Measurements from ENCODE around the gene TCF23.

The TCF23 gene

GRCh38 chr2:27125104-27125503 lies 23.7 kb upstream of the TCF23 start:
- H3K4me2 ChIP-seq (ENCODE audit: low read length, poor library complexity, severe bottlenecking) = no peak overlapping the region
- no peak overlapping the region for H4K8ac ChIP-seq (ENCODE audit: low read length)
- H3K79me1 ChIP-seq (replicated peaks; ENCODE audit: low read length, poor library complexity, severe bottlenecking) = peaks cover 1% of the 10 kb centered on the region
- H3K18ac ChIP-seq (ENCODE audit: low read depth in 1 of 2, low read length in 2 of 2) = no peak overlapping the region
- H3K4me3 ChIP-seq (ENCODE audit: insufficient read depth in 1 of 2, low read depth in 1 of 2, low read length in 2 of 2) = no peak overlapping the region
- H3K4me1 ChIP-seq (ENCODE audit: control insufficient read depth, insufficient read depth, low read depth, low read length) = peaks cover 9% of the 10 kb centered on the region
- no peak overlapping the region for H2AFZ ChIP-seq (ENCODE audit: low read depth, low read length)
- H3K27ac ChIP-seq (ENCODE audit: low read length, poor library complexity, severe bottlenecking) = no peak overlapping the region
- no peak overlapping the region for H2AK5ac ChIP-seq (ENCODE audit: low read length, severe bottlenecking)
- no peak overlapping the region for H4K91ac ChIP-seq (ENCODE audit: low read length)
- WGBS = 98% methylated on average over 2 of the region's 3 CpGs
- H2BK5ac ChIP-seq (ENCODE audit: low read depth, low read length, poor library complexity, severe bottlenecking) = no peak overlapping the region
- no peak overlapping the region for H3K23ac ChIP-seq (ENCODE audit: low read length in 2 of 2)
- no peak overlapping the region for H2BK15ac ChIP-seq (ENCODE audit: low read depth, poor library complexity, severe bottlenecking)
- DNase-seq = no peak
- H2BK12ac ChIP-seq (ENCODE audit: low read length in 2 of 2) = no peak overlapping the region
- H3K9me3 ChIP-seq (ENCODE audit: control insufficient read depth, low read length) = no peaks in the 10 kb centered on the region
- no peak overlapping the region for H3K9ac ChIP-seq (ENCODE audit: low read length)
- peaks cover 23 to 40% of the 10 kb centered on the region in 2 experiments for H3K27me3 ChIP-seq (ENCODE audit: control insufficient read depth in 1 of 2, insufficient read depth in 1 of 2, low read length in 2 of 2)
- no peak overlapping the region for H2BK120ac ChIP-seq (ENCODE audit: low read depth, low read length)
- peaks cover 9 to 11% of the 10 kb centered on the region in 2 experiments for H3K36me3 ChIP-seq (ENCODE audit: control insufficient read depth in 1 of 2, insufficient read depth in 2 of 2, low read depth in 1 of 2, low read length in 2 of 2)
- no peak overlapping the region for H3K14ac ChIP-seq (ENCODE audit: low read length in 2 of 2)
- no peak overlapping the region for H3K4ac ChIP-seq (ENCODE audit: low read depth in 1 of 2, low read length in 2 of 2)

DNA sequence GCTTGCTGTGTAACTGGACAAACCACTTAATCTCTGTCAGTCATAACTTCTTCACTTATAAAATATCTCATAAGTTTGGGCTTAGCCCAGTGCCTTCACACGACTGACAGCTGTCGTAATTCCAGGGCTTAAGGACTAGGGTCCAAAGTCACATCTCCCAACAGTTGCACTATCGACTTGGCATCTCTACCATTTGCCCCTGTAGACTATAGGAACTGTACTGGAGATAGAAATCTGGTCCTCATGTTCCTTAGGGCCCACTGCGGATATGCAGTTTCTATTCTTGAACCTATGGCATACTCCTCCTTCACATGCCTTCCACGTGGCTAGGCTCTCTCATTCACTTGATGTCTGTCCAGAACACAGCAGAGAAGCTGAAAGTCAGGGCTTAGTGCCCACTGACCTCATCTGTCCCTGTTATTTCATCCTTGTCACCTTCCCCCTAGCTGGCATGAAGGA lies 22.5 kb upstream of the TCF23 start:
- Histone ChIP-seq H2BK15ac (ENCODE audit: low read depth, poor library complexity, severe bottlenecking) (no peak overlapping the region), H2AFZ (ENCODE audit: low read depth, low read length) (no peak overlapping the region), H3K79me1 (replicated peaks; ENCODE audit: low read length, poor library complexity, severe bottlenecking) (peaks cover 3% of the 10 kb centered on the region), H3K27ac (ENCODE audit: low read length, poor library complexity, severe bottlenecking) (no peak overlapping the region), H2BK120ac (ENCODE audit: low read depth, low read length) (no peak overlapping the region), H3K9me3 (ENCODE audit: control insufficient read depth, low read length) (no peaks in the 10 kb centered on the region), H4K8ac (ENCODE audit: low read length) (no peak overlapping the region), H3K14ac (ENCODE audit: low read length in 2 of 2) (no peak overlapping the region), H3K4me2 (ENCODE audit: low read length, poor library complexity, severe bottlenecking) (no peak overlapping the region), H2BK12ac (ENCODE audit: low read length in 2 of 2) (no peak overlapping the region), H3K23ac (ENCODE audit: low read length in 2 of 2) (no peak overlapping the region), H3K27me3 (ENCODE audit: control insufficient read depth in 1 of 2, insufficient read depth in 1 of 2, low read length in 2 of 2) (peaks cover 16 to 29% of the 10 kb centered on the region in 2 experiments), H2BK5ac (ENCODE audit: low read depth, low read length, poor library complexity, severe bottlenecking) (no peak overlapping the region), H3K4me1 (ENCODE audit: control insufficient read depth, insufficient read depth, low read depth, low read length) (peaks cover 9% of the 10 kb centered on the region), H4K91ac (ENCODE audit: low read length) (no peak overlapping the region), H3K4ac (ENCODE audit: low read depth in 1 of 2, low read length in 2 of 2) (no peak overlapping the region), H3K4me3 (ENCODE audit: insufficient read depth in 1 of 2, low read depth in 1 of 2, low read length in 2 of 2) (no peak overlapping the region), H3K36me3 (ENCODE audit: control insufficient read depth in 1 of 2, insufficient read depth in 2 of 2, low read depth in 1 of 2, low read length in 2 of 2) (peaks cover 21 to 22% of the 10 kb centered on the region in 2 experiments), H3K9ac (ENCODE audit: low read length) (no peak overlapping the region), H2AK5ac (ENCODE audit: low read length, severe bottlenecking) (no peak overlapping the region), H3K18ac (ENCODE audit: low read depth in 1 of 2, low read length in 2 of 2) (no peak overlapping the region)
- 50% methylated on average over 5 of the region's 5 CpGs for WGBS
- no peak for DNase-seq

DNA sequence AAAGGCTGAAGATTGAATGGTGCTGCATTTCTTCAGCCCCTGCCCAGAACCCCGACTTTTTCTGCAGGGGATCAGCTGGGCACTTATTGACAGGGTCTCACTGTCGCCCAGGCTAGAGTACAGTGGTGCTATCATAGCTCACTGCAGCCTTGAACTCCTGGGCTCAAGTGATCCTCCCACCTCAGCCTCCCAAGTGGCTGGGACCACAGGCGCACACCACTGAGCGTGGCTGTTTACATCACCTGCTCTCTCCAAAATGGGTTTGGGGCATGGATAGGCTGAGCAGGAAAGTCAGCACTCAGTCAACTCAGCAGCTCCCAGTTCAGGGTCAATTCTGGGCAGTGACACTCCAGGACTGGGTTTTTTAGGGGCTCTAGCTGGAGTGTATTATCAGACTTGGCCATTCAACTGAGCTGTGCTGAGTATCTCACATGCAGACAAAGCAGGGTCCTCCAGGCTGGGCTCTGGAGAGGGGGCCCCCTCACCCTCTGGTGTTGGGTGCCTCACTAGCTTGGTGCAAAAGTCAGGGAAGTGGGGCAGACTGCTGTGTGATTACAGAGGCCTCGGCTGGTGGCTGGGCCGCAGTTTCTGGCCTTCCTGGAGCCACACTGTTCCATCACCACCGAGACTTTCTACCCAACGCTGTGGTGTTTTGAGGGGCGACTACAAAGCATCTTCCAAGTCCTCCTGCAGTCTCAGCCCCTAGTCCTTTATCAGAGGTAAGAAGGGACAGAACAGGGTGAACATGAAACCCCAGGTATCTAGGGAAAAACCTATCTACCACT lies 20.7 kb upstream of the TCF23 start:
- 83% methylated on average over 7 of the region's 9 CpGs for WGBS
- Histone ChIP-seq H2AFZ (ENCODE audit: low read depth, low read length) (no peak overlapping the region), H2AK5ac (ENCODE audit: low read length, severe bottlenecking) (no peak overlapping the region), H2BK12ac (ENCODE audit: low read length in 2 of 2) (no peak overlapping the region), H3K36me3 (ENCODE audit: control insufficient read depth in 1 of 2, insufficient read depth in 2 of 2, low read depth in 1 of 2, low read length in 2 of 2) (peaks cover 39 to 40% of the 10 kb centered on the region in 2 experiments), H3K14ac (ENCODE audit: low read length in 2 of 2) (no peak overlapping the region), H4K8ac (ENCODE audit: low read length) (no peak overlapping the region), H3K23ac (ENCODE audit: low read length in 2 of 2) (no peak overlapping the region), H3K4me2 (ENCODE audit: low read length, poor library complexity, severe bottlenecking) (no peak overlapping the region), H3K27me3 (ENCODE audit: control insufficient read depth in 1 of 2, insufficient read depth in 1 of 2, low read length in 2 of 2) (peaks cover 0 to 11% of the 10 kb centered on the region in 2 experiments), H2BK5ac (ENCODE audit: low read depth, low read length, poor library complexity, severe bottlenecking) (no peak overlapping the region), H3K79me1 (replicated peaks; ENCODE audit: low read length, poor library complexity, severe bottlenecking) (peaks cover 17% of the 10 kb centered on the region), H3K4me1 (ENCODE audit: control insufficient read depth, insufficient read depth, low read depth, low read length) (peaks cover 20% of the 10 kb centered on the region), H2BK15ac (ENCODE audit: low read depth, poor library complexity, severe bottlenecking) (no peak overlapping the region), H4K91ac (ENCODE audit: low read length) (no peak overlapping the region), H3K4ac (ENCODE audit: low read depth in 1 of 2, low read length in 2 of 2) (no peak overlapping the region), H2BK120ac (ENCODE audit: low read depth, low read length) (no peak overlapping the region), H3K18ac (ENCODE audit: low read depth in 1 of 2, low read length in 2 of 2) (no peak overlapping the region), H3K9me3 (ENCODE audit: control insufficient read depth, low read length) (no peaks in the 10 kb centered on the region), H3K9ac (ENCODE audit: low read length) (no peak overlapping the region), H3K27ac (ENCODE audit: low read length, poor library complexity, severe bottlenecking) (no peak overlapping the region), H3K4me3 (ENCODE audit: insufficient read depth in 1 of 2, low read depth in 1 of 2, low read length in 2 of 2) (no peak overlapping the region)
- no peak for DNase-seq

GRCh38 chr2:27128668-27129571 lies 19.9 kb upstream of the TCF23 start:
- Histone ChIP-seq H3K27ac (ENCODE audit: low read length, poor library complexity, severe bottlenecking) (no peak overlapping the region), H2BK5ac (ENCODE audit: low read depth, low read length, poor library complexity, severe bottlenecking) (no peak overlapping the region), H3K18ac (ENCODE audit: low read depth in 1 of 2, low read length in 2 of 2) (no peak overlapping the region), H2AK5ac (ENCODE audit: low read length, severe bottlenecking) (no peak overlapping the region), H3K23ac (ENCODE audit: low read length in 2 of 2) (no peak overlapping the region), H3K9ac (ENCODE audit: low read length) (no peak overlapping the region), H3K4me1 (ENCODE audit: control insufficient read depth, insufficient read depth, low read depth, low read length) (peaks cover 17% of the 10 kb centered on the region), H3K36me3 (ENCODE audit: control insufficient read depth in 1 of 2, insufficient read depth in 2 of 2, low read depth in 1 of 2, low read length in 2 of 2) (peaks cover 41 to 44% of the 10 kb centered on the region in 2 experiments), H4K91ac (ENCODE audit: low read length) (no peak overlapping the region), H3K4me2 (ENCODE audit: low read length, poor library complexity, severe bottlenecking) (no peak overlapping the region), H2BK120ac (ENCODE audit: low read depth, low read length) (no peak overlapping the region), H4K8ac (ENCODE audit: low read length) (no peak overlapping the region), H3K4me3 (ENCODE audit: insufficient read depth in 1 of 2, low read depth in 1 of 2, low read length in 2 of 2) (no peak overlapping the region), H3K9me3 (ENCODE audit: control insufficient read depth, low read length) (no peaks in the 10 kb centered on the region), H3K79me1 (replicated peaks; ENCODE audit: low read length, poor library complexity, severe bottlenecking) (peaks cover 23% of the 10 kb centered on the region), H2BK15ac (ENCODE audit: low read depth, poor library complexity, severe bottlenecking) (no peak overlapping the region), H3K27me3 (ENCODE audit: control insufficient read depth in 1 of 2, insufficient read depth in 1 of 2, low read length in 2 of 2) (peaks cover 0 to 4% of the 10 kb centered on the region in 2 experiments), H2AFZ (ENCODE audit: low read depth, low read length) (no peak overlapping the region), H3K4ac (ENCODE audit: low read depth in 1 of 2, low read length in 2 of 2) (no peak overlapping the region), H2BK12ac (ENCODE audit: low read length in 2 of 2) (no peak overlapping the region), H3K14ac (ENCODE audit: low read length in 2 of 2) (no peak overlapping the region)
- no peak for DNase-seq
- 95% methylated on average over 9 of the region's 11 CpGs for WGBS
